MM.1S (cell line): ENCODE measurements around the gene C20orf173.

ENCODE experiments used
- DNase-seq: peaks from one replicate; pipeline ENCODE4 v3.0.0-alpha.2; 2015
- H2AFZ ChIP-seq: fragments of 300-600 bp; sonication (generic); 2 replicates; pipeline ENCODE4 v1.6.0; 2016; ENCODE audit warnings: antibody characterized with exemption, low read length
- H3F3A ChIP-seq: fragments of 300-600 bp; sonication (generic); 2 replicates; pipeline ENCODE4 v1.6.1; 2016; ENCODE audit warnings: mild to moderate bottlenecking, antibody characterized with exemption, low read length, moderate library complexity, mixed read lengths; ENCODE audit not compliant: insufficient read depth
- H3K27ac ChIP-seq: fragments of 300-600 bp; sonication (generic); 2 replicates; pipeline ENCODE4 v1.5.1; 2016; ENCODE audit warnings: mild to moderate bottlenecking, low read length
- H3K27me3 ChIP-seq: fragments of 300-600 bp; sonication (generic); replicated peaks from 2 replicates; pipeline ENCODE4 v1.6.0; 2016; ENCODE audit warnings: low read length; ENCODE audit not compliant: insufficient read depth
- H3K36me3 ChIP-seq: fragments of 300-600 bp; sonication (generic); replicated peaks from 2 replicates; pipeline ENCODE4 v1.6.1; 2016; ENCODE audit warnings: mild to moderate bottlenecking, low read length, mixed read lengths; ENCODE audit not compliant: insufficient read depth
- H3K4me1 ChIP-seq: fragments of 300-600 bp; sonication (generic); 2 replicates; pipeline ENCODE4 v1.6.1; 2016; ENCODE audit warnings: low read length, mixed read lengths
- H3K4me2 ChIP-seq: fragments of 300-600 bp; sonication (generic); 2 replicates; pipeline ENCODE4 v1.6.0; 2016; ENCODE audit warnings: low read depth, low read length
- H3K4me3 ChIP-seq: fragments of 300-600 bp; sonication (generic); 2 replicates; pipeline ENCODE4 v1.5.1; 2016; ENCODE audit warnings: low read length, mixed read lengths
- H3K79me2 ChIP-seq: fragments of 300-600 bp; sonication (generic); 2 replicates; pipeline ENCODE4 v1.6.1; 2016; ENCODE audit warnings: mixed run types, low read length, mixed read lengths
- H3K9ac ChIP-seq: fragments of 300-600 bp; sonication (generic); 2 replicates; pipeline ENCODE4 v1.6.1; 2016; ENCODE audit warnings: low read length, mixed read lengths
- H3K9me2 ChIP-seq: fragments of 300-600 bp; sonication (generic); replicated peaks from 2 replicates; pipeline ENCODE4 v1.6.1; 2016; ENCODE audit warnings: mild to moderate bottlenecking, low read length, mixed read lengths; ENCODE audit not compliant: insufficient read depth
- H3K9me3 ChIP-seq: fragments of 300-600 bp; sonication (generic); replicated peaks from 2 replicates; pipeline ENCODE4 v1.6.1; 2016; ENCODE audit warnings: mild to moderate bottlenecking, low read length, mixed read lengths; ENCODE audit not compliant: insufficient read depth
- H4K20me1 ChIP-seq: fragments of 300-600 bp; sonication (generic); 2 replicates; pipeline ENCODE4 v1.6.1; 2016; ENCODE audit warnings: mild to moderate bottlenecking, low read length, moderate library complexity, mixed read lengths; ENCODE audit not compliant: insufficient read depth
- CTCF ChIP-seq: fragments of 300-600 bp; sonication (generic); IDR thresholded peaks from 2 replicates; pipeline ENCODE4 v1.5.1; 2016; ENCODE audit warnings: antibody characterized with exemption, low read length, mixed read lengths
- EZH2 ChIP-seq: fragments of 300-600 bp; sonication (generic); optimal IDR thresholded peaks from 2 replicates; pipeline ENCODE3; 2017; ENCODE audit warnings: low read depth, mild to moderate bottlenecking, antibody characterized with exemption, low read length, mixed read lengths
- EZH2phosphoT487 ChIP-seq: fragments of 300-600 bp; sonication (generic); IDR thresholded peaks from 2 replicates; pipeline ENCODE4 v1.6.1; 2018; ENCODE audit warnings: antibody characterized with exemption, low read length

Gene C20orf173

GRCh38 chr20:35517125-35517524 lies 12.3 kb downstream of the C20orf173 start:
- no peak overlapping the region for H3K27ac ChIP-seq
- TF ChIP-seq CTCF (no peak), EZH2 (no peak), EZH2phosphoT487 (no peak)
- no peak for DNase-seq

DNA sequence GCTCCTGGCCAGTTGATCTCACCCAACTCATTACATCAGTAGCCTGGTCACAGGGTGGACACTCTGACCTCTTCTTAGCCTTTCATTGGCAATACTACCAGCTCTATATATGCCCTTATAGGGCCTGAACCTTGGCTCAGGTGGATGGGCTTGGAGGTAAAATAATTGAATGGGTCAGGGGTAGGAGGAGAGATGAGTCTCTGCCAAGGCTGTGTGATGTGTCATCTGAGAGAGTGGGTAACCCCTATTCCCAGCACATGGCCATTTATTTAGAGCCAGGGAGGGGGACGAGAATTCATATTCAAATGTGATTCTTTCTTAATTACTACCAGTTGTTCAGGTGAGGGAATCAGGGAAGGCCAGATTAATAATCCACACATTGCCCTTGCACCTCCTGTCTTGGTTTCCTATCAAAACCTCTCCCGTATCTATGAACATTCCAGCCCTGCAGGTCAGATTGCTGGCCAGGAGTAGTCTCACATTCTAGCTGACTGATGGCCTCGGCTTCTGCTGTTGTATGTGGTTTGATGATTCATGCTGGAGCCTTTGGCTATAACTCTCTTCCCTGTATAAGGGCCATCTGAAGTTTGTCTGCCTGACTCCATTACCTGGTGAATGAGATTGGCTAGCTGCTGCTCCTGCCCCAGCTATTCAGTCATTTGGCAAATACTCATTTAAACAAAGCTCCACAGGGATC lies 13.4 kb downstream of the C20orf173 start:
- no peak for TF ChIP-seq EZH2phosphoT487
- TF ChIP-seq CTCF = no peak
- no peak for TF ChIP-seq EZH2
- H3K36me3 ChIP-seq = no peaks in the 10 kb centered on the region
- no peaks in the 10 kb centered on the region for H3K9me3 ChIP-seq
- H4K20me1 ChIP-seq = no peaks in the 10 kb centered on the region
- no peaks in the 10 kb centered on the region for H3K79me2 ChIP-seq
- H3K9me2 ChIP-seq = no peaks in the 10 kb centered on the region
- no peaks in the 10 kb centered on the region for H3K4me1 ChIP-seq
- H3F3A ChIP-seq = no peaks in the 10 kb centered on the region
- no peak overlapping the region for H3K4me3 ChIP-seq
- H3K27ac ChIP-seq = no peak overlapping the region
- H2AFZ ChIP-seq = no peak overlapping the region
- H3K9ac ChIP-seq = no peak overlapping the region
- H3K4me2 ChIP-seq = no peak overlapping the region
- no peaks in the 10 kb centered on the region for H3K27me3 ChIP-seq
- DNase-seq = no peak

More at GRCh38 chr20:35517125-35517524, 12.3 kb downstream of the C20orf173 start:
- Histone ChIP-seq H3F3A (no peaks in the 10 kb centered on the region), H3K4me2 (no peak overlapping the region), H3K79me2 (no peaks in the 10 kb centered on the region), H3K9me3 (no peaks in the 10 kb centered on the region), H3K4me1 (no peaks in the 10 kb centered on the region), H4K20me1 (no peaks in the 10 kb centered on the region), H3K9me2 (no peaks in the 10 kb centered on the region), H2AFZ (no peak overlapping the region), H3K27me3 (no peaks in the 10 kb centered on the region), H3K4me3 (no peak overlapping the region), H3K36me3 (no peaks in the 10 kb centered on the region), H3K9ac (no peak overlapping the region)

DNA sequence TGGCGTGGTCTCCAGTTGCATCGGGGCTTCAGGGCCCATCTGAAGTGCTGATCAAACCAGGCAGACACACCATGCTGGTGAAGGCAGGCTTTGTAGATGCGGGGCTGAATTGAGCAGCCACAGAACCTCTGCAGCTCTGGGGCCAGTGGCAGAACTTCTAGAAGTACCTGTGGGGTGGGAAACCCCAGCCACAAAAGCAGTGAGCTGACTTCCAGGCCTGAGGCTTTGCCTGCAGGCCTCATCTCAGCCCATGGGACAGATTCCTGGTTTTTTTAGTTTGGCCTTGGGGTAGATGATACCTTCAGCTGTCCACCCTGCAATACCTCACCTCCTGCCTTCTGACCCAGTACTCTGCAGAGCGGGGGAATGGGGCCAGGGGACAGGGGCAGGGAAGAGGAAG lies 14.1 kb downstream of the C20orf173 start:
- H3K9me3 ChIP-seq = no peaks in the 10 kb centered on the region
- H3K9me2 ChIP-seq = no peaks in the 10 kb centered on the region
- no peak for DNase-seq
- no peak overlapping the region for H3K4me3 ChIP-seq
- no peaks in the 10 kb centered on the region for H3K36me3 ChIP-seq
- H3K27ac ChIP-seq = no peak overlapping the region
- no peaks in the 10 kb centered on the region for H4K20me1 ChIP-seq
- TF ChIP-seq EZH2phosphoT487 = no peak
- no peak for TF ChIP-seq CTCF
- no peak for TF ChIP-seq EZH2
- no peak overlapping the region for H3K9ac ChIP-seq
- no peak overlapping the region for H3K4me2 ChIP-seq
- no peaks in the 10 kb centered on the region for H3K27me3 ChIP-seq
- no peaks in the 10 kb centered on the region for H3K4me1 ChIP-seq
- H3F3A ChIP-seq = no peaks in the 10 kb centered on the region
- no peak overlapping the region for H2AFZ ChIP-seq
- no peaks in the 10 kb centered on the region for H3K79me2 ChIP-seq
